SK-N-SH treated with all-trans-retinoic acid at 6 μM for 48 hours (cell line): ENCODE results near the gene NRXN3.

Experiments used
- ARNTL ChIP-seq: fragments of 450-650 bp; formaldehyde crosslinking; IDR thresholded peaks from 2 replicates; pipeline ENCODE4 v1.5.0; 2020; ENCODE audit warnings: low read depth, mild to moderate bottlenecking, moderate library complexity, borderline replicate concordance
- CREB5 ChIP-seq: fragments of 250-450 bp; sonication (Bioruptor Pico); IDR thresholded peaks from 2 replicates; pipeline ENCODE4 v1.5.1; 2020; ENCODE audit warnings: low read depth, mild to moderate bottlenecking, moderate library complexity
- GLIS3 ChIP-seq: fragments of 250-450 bp; sonication (Bioruptor Pico); IDR thresholded peaks from 2 replicates; pipeline ENCODE4 v1.5.0; 2020; ENCODE audit warnings: mild to moderate bottlenecking, moderate library complexity
- OSR1 ChIP-seq: fragments of 250-450 bp; sonication (Bioruptor Pico); IDR thresholded peaks from 2 replicates; pipeline ENCODE4 v1.8.0; 2022; ENCODE audit warnings: moderate library complexity, mild to moderate bottlenecking, inconsistent platforms
- PATZ1 ChIP-seq: fragments of 250-450 bp; sonication (Bioruptor Pico); IDR thresholded peaks from 2 replicates; pipeline ENCODE4 v1.8.0; 2020; ENCODE audit warnings: mild to moderate bottlenecking, moderate library complexity, borderline replicate concordance
- TCF4 ChIP-seq: fragments of 250-450 bp; sonication (Bioruptor Pico); IDR thresholded peaks from 2 replicates; pipeline ENCODE4 v1.8.0; 2021; ENCODE audit warnings: mild to moderate bottlenecking, moderate library complexity, borderline replicate concordance
- ZC3H10 ChIP-seq: fragments of 250-450 bp; sonication (Bioruptor Pico); IDR thresholded peaks from 2 replicates; pipeline ENCODE4 v1.5.1; 2021; ENCODE audit warnings: mild to moderate bottlenecking, moderate library complexity
- ZFP3 ChIP-seq: fragments of 250-450 bp; sonication (Bioruptor Pico); IDR thresholded peaks from 2 replicates; pipeline ENCODE4 v1.5.0; 2020; ENCODE audit warnings: mild to moderate bottlenecking, moderate library complexity
- ZFP30 ChIP-seq: fragments of 450-650 bp; formaldehyde crosslinking; IDR thresholded peaks from 2 replicates; pipeline ENCODE4 v1.5.0; 2022; ENCODE audit warnings: mild to moderate bottlenecking, moderate library complexity

GRCh38 chr14:78186277-78186676 lies 16.1 kb downstream of the NRXN3 start:
- TF ChIP-seq ZFP3 (CRISPR knock-in tag) (no peak), CREB5 (CRISPR knock-in tag) (no peak), ARNTL (CRISPR knock-in tag) (no peak), OSR1 (no peak), PATZ1 (CRISPR knock-in tag) (no peak), ZFP30 (CRISPR knock-in tag) (no peak), ZC3H10 (no peak), TCF4 (CRISPR knock-in tag) (no peak), GLIS3 (no peak)
